OCI-LY3 (cell line): ENCODE measurements around the gene ERBB4.

ENCODE experiments used
- H2AFZ ChIP-seq: fragments of 200-600, 300-600 bp; shearing (Covaris generic); 2 replicates; pipeline ENCODE4 v1.6.0; 2014; ENCODE audit warnings: antibody characterized with exemption, low read depth, low read length
- H3K27ac ChIP-seq: fragments of 200-600, 300-600 bp; sonication (generic); 2 replicates; pipeline ENCODE4 v1.5.1; 2014; ENCODE audit warnings: mild to moderate bottlenecking, low read length, moderate library complexity, mixed read lengths
- H3K27me3 ChIP-seq: fragments of 200-600, 300-600 bp; sonication (generic); 2 replicates; pipeline ENCODE4 v1.6.1; 2014; ENCODE audit warnings: low read depth, low read length, mixed read lengths
- H3K36me3 ChIP-seq: fragments of 200-600, 300-600 bp; sonication (generic); replicated peaks from 2 replicates; pipeline ENCODE3; 2014; ENCODE audit warnings: low read depth, low read length, mixed read lengths
- H3K4me1 ChIP-seq: fragments of 300-600, 200-600 bp; sonication (generic); 2 replicates; pipeline ENCODE4 v1.6.1; 2014; ENCODE audit warnings: low read length, mixed read lengths
- H3K4me2 ChIP-seq: fragments of 200-600, 300-600 bp; sonication (generic); 2 replicates; pipeline ENCODE4 v1.6.1; 2014; ENCODE audit warnings: low read length, mixed read lengths
- H3K4me3 ChIP-seq: fragments of 300-600, 200-600 bp; sonication (generic); 2 replicates; pipeline ENCODE4 v1.5.1; 2014; ENCODE audit warnings: antibody characterized with exemption, mild to moderate bottlenecking, low read length, moderate library complexity
- H3K79me2 ChIP-seq: fragments of 300-600, 200-600 bp; shearing (Covaris generic); 2 replicates; pipeline ENCODE4 v1.6.1; 2014; ENCODE audit warnings: mild to moderate bottlenecking, low read length, mixed read lengths
- H3K9ac ChIP-seq: fragments of 300-600, 200-600 bp; shearing (Covaris generic); 2 replicates; pipeline ENCODE4 v1.6.0; 2014; ENCODE audit warnings: mild to moderate bottlenecking, low read length, moderate library complexity
- H3K9me3 ChIP-seq: fragments of 200-600, 300-600 bp; shearing (Covaris generic); 2 replicates; pipeline ENCODE4 v1.6.1; 2014; ENCODE audit warnings: low read length, mixed read lengths; ENCODE audit not compliant: insufficient read depth
- H4K20me1 ChIP-seq: fragments of 200-600, 300-600 bp; sonication (generic); 2 replicates; pipeline ENCODE4 v1.6.1; 2016; ENCODE audit warnings: low read length, mixed read lengths; ENCODE audit not compliant: insufficient read depth
- CTCF ChIP-seq: fragments of 200-600, 300-600 bp; sonication (generic); IDR thresholded peaks from 2 replicates; pipeline ENCODE4 v1.5.1; 2014; ENCODE audit warnings: antibody characterized with exemption, low read length, low read depth
- EZH2phosphoT487 ChIP-seq: fragments of 200-600 bp; shearing (Covaris generic); IDR thresholded peaks from 2 replicates; pipeline ENCODE4 v1.6.1; 2018; ENCODE audit warnings: antibody characterized with exemption, mixed run types, low read depth

Gene ERBB4

GRCh38 chr2:212271583-212271982 lies 267.0 kb downstream of the ERBB4 start:
- no peak for TF ChIP-seq CTCF
- no peak for TF ChIP-seq EZH2phosphoT487
- Histone ChIP-seq H3K4me3 (no peak overlapping the region), H3K27ac (no peak overlapping the region), H3K36me3 (no peaks in the 10 kb centered on the region), H3K9me3 (no peaks in the 10 kb centered on the region), H3K79me2 (no peaks in the 10 kb centered on the region), H3K4me2 (no peak overlapping the region), H3K27me3 (no peaks in the 10 kb centered on the region), H2AFZ (no peak overlapping the region), H3K4me1 (peaks cover 3% of the 10 kb centered on the region; the same call in 1 of the 2 replicates), H4K20me1 (no peaks in the 10 kb centered on the region), H3K9ac (no peak overlapping the region)

GRCh38 chr2:212269005-212269404 lies 269.6 kb downstream of the ERBB4 start:
- H3K4me1 ChIP-seq: peaks cover 19% of the 10 kb centered on the region
- H2AFZ ChIP-seq: no peak overlapping the region
- no peaks in the 10 kb centered on the region for H3K9me3 ChIP-seq
- H3K4me3 ChIP-seq: no peak overlapping the region
- no peaks in the 10 kb centered on the region for H4K20me1 ChIP-seq
- H3K4me2 ChIP-seq: no peak overlapping the region
- no peaks in the 10 kb centered on the region for H3K36me3 ChIP-seq
- TF ChIP-seq CTCF: no peak
- no peak for TF ChIP-seq EZH2phosphoT487
- H3K27ac ChIP-seq: no peak overlapping the region
- no peaks in the 10 kb centered on the region for H3K27me3 ChIP-seq
- H3K79me2 ChIP-seq: no peaks in the 10 kb centered on the region
- H3K9ac ChIP-seq: no peak overlapping the region

- peak overlapping the region; percentile 62 for H3K4me3 ChIP-seq
- no peaks in the 10 kb centered on the region for H3K9me3 ChIP-seq
- H3K79me2 ChIP-seq: no peaks in the 10 kb centered on the region
- TF ChIP-seq CTCF (no peak), EZH2phosphoT487 (no peak)
- no peaks in the 10 kb centered on the region for H3K27me3 ChIP-seq
- no peak overlapping the region for H3K27ac ChIP-seq
- peaks cover 19% of the 10 kb centered on the region for H3K4me1 ChIP-seq
- no peak overlapping the region for H2AFZ ChIP-seq
- H3K4me2 ChIP-seq: peak overlapping the region; percentile 76
- no peaks in the 10 kb centered on the region for H3K36me3 ChIP-seq
- no peaks in the 10 kb centered on the region for H4K20me1 ChIP-seq
- H3K9ac ChIP-seq: 0 out of 2 replicates have a peak overlapping the region, but pooled peaks have one; percentile 9
Observed at GRCh38 chr2:212266297-212266696, 272.3 kb downstream of the ERBB4 start.

- Histone ChIP-seq H3K4me3 (peak overlapping the region; percentile 62), H3K9me3 (no peaks in the 10 kb centered on the region), H3K4me2 (peak overlapping the region; percentile 76), H3K27me3 (no peaks in the 10 kb centered on the region), H3K79me2 (no peaks in the 10 kb centered on the region), H4K20me1 (no peaks in the 10 kb centered on the region), H3K4me1 (peaks cover 19% of the 10 kb centered on the region), H3K9ac (0 out of 2 replicates have a peak overlapping the region, but pooled peaks have one; percentile 9), H3K27ac (no peak overlapping the region), H3K36me3 (no peaks in the 10 kb centered on the region), H2AFZ (no peak overlapping the region)
- no peak for TF ChIP-seq CTCF
- TF ChIP-seq EZH2phosphoT487: no peak
Observed at GRCh38 chr2:212265777-212266176, 272.8 kb downstream of the ERBB4 start.
